ENCODE results near the gene PHLDB2.

PHLDB2 gene

DNA sequence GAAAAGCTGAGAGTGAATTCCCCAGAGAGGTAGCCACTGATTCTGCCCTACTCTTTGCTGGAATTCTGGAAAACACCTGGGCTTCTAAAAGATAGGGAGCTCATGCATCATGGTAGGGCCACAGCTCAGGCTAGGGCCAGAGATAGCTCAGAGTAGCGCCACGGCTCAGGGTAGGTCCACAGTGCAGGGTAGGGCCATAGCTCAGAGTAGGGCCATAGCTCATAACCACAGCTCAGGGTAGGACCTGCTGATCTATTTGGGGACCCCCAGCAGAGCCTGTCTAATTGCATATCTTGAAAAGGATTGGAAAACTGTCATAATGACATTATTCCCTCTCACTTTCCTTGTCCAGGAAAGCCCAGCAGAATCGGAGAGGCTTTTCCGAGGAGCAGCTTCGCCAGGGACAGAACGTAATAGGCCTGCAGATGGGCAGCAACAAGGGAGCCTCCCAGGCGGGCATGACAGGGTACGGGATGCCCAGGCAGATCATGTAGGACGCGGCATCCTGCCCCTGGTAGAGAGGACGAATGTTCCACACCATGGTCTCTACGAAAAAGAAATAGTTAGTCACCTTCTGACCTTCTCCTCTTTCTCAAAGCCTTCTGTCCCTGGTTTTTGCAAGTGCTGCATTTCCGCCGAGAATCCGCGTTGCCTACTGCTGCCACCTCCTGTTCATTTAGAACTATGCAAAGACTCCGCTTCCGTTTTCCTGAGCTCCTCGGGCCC is 154.2 kb downstream of the PHLDB2 start:
- CTCF ChIA-PET: interaction anchor here (0.6 to 8.2 kb wide), 42 partner anchors 9 to 433 kb away, joined by 3 to 137 read pairs (median 4); partner anchors contain the start of genes ABHD10, TAGLN3 and TMPRSS7
- Mint-ChIP-seq H3K4me1 (peaks cover 13% of the 10 kb centered on the region), H3K4me3 (no peak overlapping the region), H3K27ac (no peak overlapping the region), H3K9me3 (no peaks in the 10 kb centered on the region), H3K36me3 (no peaks in the 10 kb centered on the region), H3K27me3 (no peaks in the 10 kb centered on the region)
- DNase-seq: peak; percentile 67

DNA sequence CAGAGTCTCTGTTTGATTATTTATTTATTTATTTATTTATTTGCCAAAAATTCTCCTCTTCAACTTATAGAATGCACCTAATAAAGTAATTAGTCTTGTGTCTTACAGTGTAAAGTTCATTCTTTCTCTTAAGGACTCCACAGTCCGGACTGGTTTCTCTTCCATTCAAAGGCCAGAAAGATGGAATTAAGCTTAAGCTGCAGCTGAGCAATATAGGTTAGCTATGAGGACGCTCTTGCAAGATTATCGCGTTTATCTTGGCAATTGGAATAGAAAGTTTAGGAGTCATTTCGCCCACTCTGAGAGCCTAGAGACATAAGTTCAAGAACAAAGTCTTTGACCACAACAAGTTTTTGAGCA is 154.7 kb downstream of the PHLDB2 start:
- H3K4me1 Mint-ChIP-seq: peaks cover 13% of the 10 kb centered on the region

DNA sequence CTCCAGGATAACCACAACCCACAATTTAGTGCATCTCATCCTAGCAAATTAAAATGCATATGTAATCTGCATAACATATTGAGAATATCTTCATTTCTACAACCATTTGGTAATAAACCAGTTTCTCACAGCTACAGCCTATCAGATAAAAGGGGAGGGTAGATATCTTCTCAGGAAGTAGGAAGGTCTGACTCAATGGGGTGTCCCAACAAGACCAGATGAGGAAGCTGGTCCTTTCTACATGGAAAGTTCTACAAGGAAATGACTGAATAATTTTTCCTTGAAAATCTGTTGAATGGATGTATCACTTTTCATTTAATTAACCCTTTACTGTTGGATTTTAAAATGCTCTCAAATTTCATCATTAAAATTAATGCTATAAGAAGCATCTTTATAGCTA is 158.0 kb downstream of the PHLDB2 start:
- no peak for DNase-seq
- Mint-ChIP-seq H3K27ac (no peak overlapping the region), H3K4me1 (peaks cover 13% of the 10 kb centered on the region), H3K27me3 (no peaks in the 10 kb centered on the region), H3K9me3 (no peaks in the 10 kb centered on the region), H3K4me3 (no peak overlapping the region), H3K36me3 (no peaks in the 10 kb centered on the region)
- CTCF ChIA-PET: interaction anchor here (1.1 to 8.2 kb wide), 4 partner anchors 24 to 300 kb away, joined by 4 to 137 read pairs (median 24); no protein-coding TSS in a partner anchor

More for the DNA sequence above, 154.7 kb downstream of the PHLDB2 start:
- CTCF ChIA-PET: interaction anchor here (0.6 to 8.2 kb wide), 34 partner anchors 8 to 433 kb away, joined by 3 to 137 read pairs (median 4); partner anchors contain the start of genes ABHD10, TAGLN3 and TMPRSS7
- H3K9me3 Mint-ChIP-seq: no peaks in the 10 kb centered on the region
- no peaks in the 10 kb centered on the region for H3K36me3 Mint-ChIP-seq
- no peak for DNase-seq
- H3K4me3 Mint-ChIP-seq: no peak overlapping the region
- H3K27me3 Mint-ChIP-seq: no peaks in the 10 kb centered on the region
- no peak overlapping the region for H3K27ac Mint-ChIP-seq

DNA sequence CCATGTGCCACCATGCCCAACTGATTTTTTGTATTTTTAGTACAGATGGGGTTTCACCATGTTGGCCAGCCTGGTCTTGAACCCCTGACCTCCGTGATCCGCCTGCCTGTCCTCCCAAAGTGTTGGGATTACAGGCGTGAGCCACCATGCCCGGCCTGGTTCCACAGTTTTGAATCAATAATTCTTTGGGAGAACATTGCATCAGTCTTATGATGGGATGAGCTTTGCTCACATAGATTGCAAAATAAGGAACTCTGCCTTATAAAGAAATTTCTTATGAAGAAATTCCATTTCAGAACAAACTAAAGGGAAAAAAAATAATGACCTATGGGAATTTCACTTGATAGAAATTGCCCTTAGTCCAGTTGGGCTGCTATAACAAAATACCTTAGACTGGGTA is 159.6 kb downstream of the PHLDB2 start:
- no peak for DNase-seq
- peaks cover 5% of the 10 kb centered on the region for H3K4me1 Mint-ChIP-seq
- no peaks in the 10 kb centered on the region for H3K9me3 Mint-ChIP-seq
- H3K36me3 Mint-ChIP-seq: no peaks in the 10 kb centered on the region
- H3K4me3 Mint-ChIP-seq: no peak overlapping the region
- CTCF ChIA-PET: no interaction called here
- H3K27ac Mint-ChIP-seq: no peak overlapping the region
- H3K27me3 Mint-ChIP-seq: peaks cover 5% of the 10 kb centered on the region

DNA sequence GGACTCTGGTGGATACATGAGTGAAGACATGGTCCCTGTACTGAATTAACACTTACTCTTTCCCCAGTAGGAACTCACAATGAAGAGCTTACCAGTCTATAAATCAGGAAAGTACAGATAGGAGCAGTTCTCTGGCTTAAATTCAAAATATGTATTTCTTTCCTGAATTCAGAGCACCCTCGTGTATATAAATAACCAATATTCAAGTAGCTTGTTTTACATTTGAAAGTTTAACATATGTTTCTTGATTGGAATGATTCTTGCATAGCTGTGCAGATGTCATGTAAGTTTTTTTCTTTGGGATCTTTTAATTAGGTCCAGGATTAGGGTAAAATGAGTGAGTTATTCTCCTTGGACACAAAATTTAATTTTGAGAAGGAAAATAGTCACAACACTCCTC is 160.7 kb downstream of the PHLDB2 start:
- H3K4me1 Mint-ChIP-seq: no peaks in the 10 kb centered on the region

DNA sequence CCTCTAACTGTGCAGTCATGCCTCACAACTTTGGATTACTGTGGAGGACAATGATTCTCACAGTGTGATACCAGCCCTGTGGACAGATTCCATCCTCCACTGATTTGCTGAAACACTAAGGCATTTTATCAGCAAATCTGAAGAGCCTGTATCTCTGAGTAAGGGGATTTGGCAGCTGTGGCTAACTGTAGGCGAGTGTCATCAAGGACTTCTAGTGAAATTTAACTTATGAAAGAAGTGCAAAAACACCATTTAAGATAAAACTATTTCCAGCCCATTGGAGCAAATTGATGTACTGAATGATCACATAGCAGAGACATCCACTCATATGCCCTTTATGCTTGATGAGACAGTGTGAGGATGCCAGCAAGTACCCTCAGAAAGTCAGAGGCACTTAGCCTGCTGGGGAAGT is 161.6 kb downstream of the PHLDB2 start:
- DNase-seq: no peak
- no peak overlapping the region for H3K27ac Mint-ChIP-seq
- no peak overlapping the region for H3K4me3 Mint-ChIP-seq
- H3K36me3 Mint-ChIP-seq: no peaks in the 10 kb centered on the region
- CTCF ChIA-PET: no interaction called here
- H3K9me3 Mint-ChIP-seq: no peaks in the 10 kb centered on the region
- H3K4me1 Mint-ChIP-seq: no peaks in the 10 kb centered on the region
- H3K27me3 Mint-ChIP-seq: peaks cover 5% of the 10 kb centered on the region

More for the DNA sequence above, 160.7 kb downstream of the PHLDB2 start:
- no peaks in the 10 kb centered on the region for H3K36me3 Mint-ChIP-seq
- H3K27me3 Mint-ChIP-seq: peaks cover 5% of the 10 kb centered on the region
- no peak overlapping the region for H3K4me3 Mint-ChIP-seq
- no peak for DNase-seq
- no peaks in the 10 kb centered on the region for H3K9me3 Mint-ChIP-seq
- CTCF ChIA-PET: no interaction called here
- H3K27ac Mint-ChIP-seq: no peak overlapping the region

Data from activated naive CD4-positive, alpha-beta T cell treated with anti-CD3 and anti-CD28 coated beads, Interleukin-2, amount 10 ng/mL, durations not matched to agents 7 days and 5 days (primary cell).